Measurements from ENCODE around the gene SPACA1.
"Not testable (repeated sequence)": the region's sequence is repeated elsewhere in the genome, so short reads cannot be mapped to it uniquely, and the experiment has no call there.

The SPACA1 gene, protein sequence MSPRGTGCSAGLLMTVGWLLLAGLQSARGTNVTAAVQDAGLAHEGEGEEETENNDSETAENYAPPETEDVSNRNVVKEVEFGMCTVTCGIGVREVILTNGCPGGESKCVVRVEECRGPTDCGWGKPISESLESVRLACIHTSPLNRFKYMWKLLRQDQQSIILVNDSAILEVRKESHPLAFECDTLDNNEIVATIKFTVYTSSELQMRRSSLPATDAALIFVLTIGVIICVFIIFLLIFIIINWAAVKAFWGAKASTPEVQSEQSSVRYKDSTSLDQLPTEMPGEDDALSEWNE

DNA sequence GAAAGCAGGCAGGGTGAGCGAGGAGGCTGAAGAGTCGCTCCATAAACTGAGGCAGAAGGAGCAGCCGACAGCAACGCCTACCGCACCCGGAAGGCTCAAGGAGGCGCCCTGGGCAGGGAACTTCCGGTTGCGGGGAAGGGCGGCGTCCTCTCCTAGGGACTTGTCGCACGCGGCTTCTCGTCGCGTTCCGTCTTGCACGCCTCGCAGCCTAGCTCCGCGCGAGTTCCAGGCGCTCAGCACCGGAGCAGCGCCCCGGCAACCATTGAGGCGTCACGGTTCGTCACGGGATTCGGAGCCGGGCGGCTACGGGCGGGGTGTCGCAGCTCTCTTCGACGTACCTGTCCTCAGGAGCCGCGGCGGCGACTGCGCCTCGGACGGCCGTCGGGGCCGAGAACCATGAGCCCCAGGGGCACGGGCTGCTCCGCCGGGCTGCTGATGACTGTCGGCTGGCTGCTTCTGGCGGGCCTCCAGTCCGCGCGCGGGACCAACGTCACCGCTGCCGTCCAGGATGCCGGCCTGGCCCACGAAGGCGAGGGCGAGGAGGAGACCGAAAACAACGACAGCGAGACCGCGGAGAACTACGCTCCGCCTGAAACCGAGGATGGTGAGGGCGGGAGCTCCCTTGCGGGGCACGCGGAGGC is at the start of gene SPACA1:
SPACA1 (plus strand) TSS at position 332 of the 641 bp plus-strand sequence; CDS start at position 397, 65 bp downstream.
- no peak for DNase-seq

DNA sequence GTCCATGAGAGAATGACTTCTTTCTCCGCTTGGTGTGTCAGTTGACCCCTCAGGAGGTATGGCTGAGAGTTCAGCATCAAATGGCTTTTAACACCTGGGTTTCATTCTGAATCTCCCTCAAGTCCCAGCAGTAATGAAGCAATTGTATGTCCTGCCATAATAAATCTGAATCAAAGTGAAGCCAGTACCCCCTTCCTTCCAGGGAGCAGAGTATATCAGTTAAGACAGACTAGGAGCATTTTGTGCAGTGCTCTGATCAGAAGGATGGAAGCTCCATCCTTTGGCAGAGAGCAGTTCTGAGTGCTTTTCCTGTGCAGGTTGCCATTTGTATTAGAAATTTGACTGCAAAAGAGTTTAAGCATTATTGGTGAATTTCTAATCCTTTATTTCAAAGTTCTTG is 46.9 kb upstream of the SPACA1 start:
- DNase-seq: no peak

DNA sequence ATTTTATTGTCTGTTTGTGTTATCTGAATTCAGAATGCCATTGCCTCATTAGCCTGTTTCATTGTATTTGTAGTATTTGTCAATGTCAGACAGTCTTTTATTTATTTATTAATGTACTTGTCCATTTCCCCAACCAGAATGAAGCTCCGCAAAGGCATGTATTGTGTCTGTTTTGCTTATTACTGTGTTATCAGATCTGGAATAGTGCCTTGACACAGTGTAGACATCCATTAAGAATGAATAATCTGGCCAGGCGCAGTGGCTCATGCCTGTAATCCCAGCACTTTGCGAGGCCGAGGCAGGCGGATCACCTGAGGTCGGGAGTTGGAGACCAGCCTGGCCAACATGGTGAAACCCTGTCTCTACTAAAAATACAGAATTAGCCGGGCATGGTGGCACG is 46.4 kb upstream of the SPACA1 start:
- not testable (repeated sequence) for DNase-seq

DNA sequence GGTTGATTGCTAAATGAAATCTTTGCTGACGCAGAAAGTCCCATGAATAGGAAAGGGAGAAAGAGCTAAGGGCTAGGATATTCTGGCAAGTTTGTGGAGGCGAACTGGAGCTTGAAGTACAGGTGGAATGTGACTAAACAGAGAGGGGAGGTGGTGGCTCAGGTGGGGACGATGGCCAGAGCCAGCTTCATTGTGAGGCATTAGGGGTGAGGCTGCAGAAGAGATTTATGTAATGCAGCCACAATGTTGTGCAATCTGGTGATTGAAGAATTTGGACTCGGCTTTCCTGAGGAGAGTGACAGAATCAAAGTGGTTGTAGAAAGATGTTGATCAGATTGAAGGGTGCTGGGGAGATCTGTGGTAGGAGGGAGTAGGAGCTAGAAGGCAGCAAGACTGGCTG is 42.9 kb upstream of the SPACA1 start:
- no peak for DNase-seq

DNA sequence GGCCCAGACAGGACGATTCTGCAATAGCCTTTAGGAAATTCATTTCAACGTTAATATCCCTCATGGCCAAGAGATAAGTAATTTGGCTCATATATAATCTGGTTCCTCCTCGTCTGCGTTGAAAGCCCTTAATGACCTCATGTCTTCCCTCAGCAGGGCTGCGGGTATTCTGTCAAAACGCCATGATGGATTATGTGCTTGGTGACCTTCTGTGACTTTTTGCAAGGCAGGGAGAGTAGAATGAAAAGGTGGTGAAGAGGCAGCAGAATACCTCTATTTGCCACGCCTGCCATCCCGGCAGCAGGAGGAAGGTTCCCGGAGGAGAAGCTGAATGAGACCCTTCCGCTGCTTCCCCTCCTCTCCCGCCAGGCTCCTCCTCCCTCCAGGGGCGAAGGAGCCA is 41.1 kb upstream of the SPACA1 start:
- no peak for DNase-seq

DNA sequence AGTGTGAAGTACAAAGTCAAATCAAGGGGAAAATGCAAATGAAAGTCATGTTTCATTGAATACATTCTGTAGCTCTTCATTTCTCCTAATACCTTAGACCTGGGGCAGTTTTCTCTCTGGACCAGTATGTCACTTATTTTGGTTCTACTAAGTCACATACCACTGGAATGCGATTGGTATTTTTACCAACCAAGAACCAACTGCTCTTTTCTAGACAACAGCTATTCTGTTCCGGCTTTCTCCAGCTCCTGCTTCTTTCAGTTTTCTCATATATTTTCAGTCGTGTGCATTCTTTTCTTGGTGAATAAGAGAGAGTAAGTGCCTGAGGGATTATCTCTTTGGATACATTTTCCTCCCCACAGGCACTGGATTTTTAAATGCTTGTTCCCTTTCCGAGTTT is 39.2 kb upstream of the SPACA1 start:
- DNase-seq: no peak

DNA sequence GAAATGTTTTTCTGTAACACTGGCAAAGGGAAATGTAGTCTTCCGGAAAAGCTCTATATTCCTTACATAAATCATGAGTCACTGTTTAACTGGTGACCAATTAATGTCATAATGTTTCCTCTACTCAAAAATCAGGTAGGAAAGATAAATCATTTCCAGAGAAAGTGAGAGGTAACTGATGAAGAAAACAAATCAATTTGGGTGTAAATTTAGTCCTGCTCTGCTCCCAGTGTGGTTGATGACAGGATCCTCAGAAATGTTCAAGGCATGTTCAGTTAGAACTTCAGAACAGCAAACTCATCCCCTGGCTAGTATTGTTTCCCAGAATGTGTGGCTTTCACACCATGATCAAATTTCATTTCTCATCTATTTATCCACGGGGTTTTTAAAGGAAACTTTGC is 38.8 kb upstream of the SPACA1 start:
- DNase-seq: no peak

DNA sequence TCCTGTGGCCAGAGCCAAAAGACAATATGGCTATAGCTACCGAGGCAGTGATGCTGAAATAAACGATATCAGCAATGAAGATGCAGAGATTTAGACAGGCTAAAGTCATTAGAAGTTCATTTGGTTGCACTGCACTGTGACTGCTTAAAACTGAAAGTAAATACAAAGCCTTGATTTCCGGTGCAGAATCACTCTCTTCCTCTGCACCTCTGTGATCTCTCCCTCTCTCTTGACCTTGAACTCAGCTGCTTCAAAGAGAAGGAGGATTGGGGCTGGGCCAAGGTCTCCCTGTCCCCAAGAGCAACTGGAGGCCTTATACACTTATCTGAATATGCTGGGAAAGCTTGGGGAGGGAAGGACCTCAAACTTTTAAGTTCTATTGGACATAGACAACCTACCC is 34.6 kb upstream of the SPACA1 start:
- no peak for DNase-seq

DNA sequence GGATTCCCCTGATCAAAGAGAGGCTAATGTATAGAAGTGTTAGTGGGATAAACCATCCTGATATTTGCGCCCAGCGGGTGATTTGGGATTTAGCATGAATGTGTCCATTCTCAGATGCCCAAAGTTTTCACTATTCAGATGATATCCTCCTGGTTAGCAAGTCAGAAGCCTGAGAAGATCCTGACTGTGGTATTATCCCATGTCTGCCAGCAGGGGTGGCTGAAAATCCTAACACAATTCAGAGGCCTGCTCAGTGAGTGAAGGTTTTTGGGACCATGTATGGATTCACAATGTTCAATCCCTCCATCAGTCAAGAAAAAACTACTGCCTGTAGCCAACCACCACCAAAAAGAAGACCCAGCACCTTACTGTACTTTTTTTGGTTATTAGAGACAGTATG is 34.1 kb upstream of the SPACA1 start:
- no peak for DNase-seq

DNA sequence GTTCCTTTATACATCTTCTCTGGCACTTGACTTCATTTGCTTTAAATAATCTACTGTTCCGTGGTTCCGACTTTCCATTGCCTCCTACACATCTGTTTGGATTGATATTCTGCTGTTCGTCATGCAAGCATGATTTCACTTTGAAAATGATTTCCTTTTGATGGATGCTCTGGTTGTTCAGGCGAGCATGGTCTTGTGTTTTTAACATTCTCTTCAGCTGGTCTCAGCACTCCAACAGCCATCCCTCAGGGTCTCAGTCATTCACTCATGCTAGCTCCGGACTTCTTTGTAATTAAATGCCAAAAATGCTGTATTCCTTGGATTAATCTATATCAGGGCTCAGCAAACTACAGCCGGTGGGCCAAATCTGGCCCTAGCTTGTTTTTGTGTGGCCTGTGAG is 27.2 kb upstream of the SPACA1 start:
- no peak for DNase-seq

DNA sequence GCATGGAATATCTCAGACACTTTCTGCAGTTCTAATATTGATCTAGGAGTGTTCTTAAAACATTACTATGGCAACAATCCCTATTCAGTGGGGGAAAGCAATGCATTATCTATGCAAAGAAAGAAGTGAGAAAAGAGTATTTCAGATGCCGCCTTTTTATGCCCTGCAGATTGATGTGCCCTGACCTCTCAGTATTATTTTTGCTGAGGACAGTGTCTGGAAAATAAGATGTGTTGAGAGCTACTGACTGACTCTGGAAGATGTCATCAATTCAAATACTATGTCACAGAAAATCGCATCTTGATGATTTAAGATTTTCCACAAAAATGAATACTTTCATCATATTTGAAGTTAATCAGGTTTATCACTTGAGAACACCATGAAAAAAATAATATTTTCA is 22.9 kb upstream of the SPACA1 start:
- DNase-seq: no peak

DNA sequence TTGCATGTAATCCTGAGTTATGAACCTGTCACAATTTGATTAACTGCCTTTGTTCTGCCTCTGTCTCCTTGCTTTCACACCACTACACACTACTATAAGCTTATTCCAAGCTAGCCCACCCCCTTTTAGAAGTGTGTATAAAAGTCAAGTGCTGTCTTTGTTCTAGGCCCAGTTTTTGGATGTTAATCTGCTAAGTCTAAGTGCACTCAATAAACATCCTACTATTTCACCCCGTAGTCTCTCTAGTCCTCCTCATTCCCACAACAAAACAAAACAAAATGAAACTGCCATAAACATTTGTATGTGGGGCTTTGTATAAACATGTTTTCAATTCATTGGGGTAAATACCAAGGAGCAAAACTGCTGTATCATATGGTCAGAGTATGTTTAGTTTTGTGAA is 16.1 kb upstream of the SPACA1 start:
- DNase-seq: no peak

DNA sequence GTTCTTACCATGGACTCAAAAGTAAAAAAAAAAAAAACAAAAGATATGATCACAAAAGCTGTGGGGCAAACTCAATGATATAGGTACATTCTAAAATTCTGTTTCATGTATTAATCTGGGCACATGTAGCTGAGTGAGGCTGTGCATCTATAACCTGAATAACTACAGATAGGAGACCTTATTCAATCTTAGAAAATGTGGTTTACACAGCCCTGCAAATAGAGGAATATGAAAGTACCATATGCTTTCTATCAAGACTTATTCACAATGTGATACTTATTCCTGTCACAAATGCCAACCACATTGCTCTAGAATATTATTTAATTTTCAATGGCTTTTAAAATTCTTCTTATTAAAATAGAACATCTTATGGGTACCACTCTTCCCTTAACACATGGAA is 3.1 kb upstream of the SPACA1 start:
- DNase-seq: no peak

DNA sequence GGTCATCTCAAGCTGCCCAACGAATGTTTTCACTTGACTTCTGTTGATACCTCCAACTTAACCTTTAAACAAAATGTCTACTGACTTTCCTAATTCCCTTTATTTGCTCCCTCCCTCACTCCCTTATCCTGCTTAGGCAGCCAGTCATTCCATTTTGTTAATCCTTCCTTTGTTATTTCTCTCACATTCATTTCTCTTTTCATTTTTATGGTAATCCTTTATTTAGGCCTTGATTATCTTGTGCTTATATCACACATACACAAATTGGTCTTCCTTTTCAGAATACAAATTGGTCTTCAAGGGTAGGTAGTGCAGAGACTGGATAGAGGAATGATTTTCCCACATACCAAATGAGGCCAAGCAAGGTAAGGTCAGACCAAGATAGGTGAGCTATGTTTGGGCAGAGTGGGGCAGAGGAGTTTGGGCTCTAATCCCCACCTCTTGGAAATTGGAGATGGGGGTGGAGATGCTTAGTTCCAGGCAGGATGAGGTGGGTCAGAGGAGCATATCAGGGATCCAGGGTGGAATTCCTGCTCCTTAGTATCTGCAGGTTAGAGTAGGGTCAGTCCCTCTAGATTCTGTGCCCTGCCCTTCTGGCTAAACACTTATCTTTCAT is 2.0 kb upstream of the SPACA1 start:
- DNase-seq: no peak

DNA sequence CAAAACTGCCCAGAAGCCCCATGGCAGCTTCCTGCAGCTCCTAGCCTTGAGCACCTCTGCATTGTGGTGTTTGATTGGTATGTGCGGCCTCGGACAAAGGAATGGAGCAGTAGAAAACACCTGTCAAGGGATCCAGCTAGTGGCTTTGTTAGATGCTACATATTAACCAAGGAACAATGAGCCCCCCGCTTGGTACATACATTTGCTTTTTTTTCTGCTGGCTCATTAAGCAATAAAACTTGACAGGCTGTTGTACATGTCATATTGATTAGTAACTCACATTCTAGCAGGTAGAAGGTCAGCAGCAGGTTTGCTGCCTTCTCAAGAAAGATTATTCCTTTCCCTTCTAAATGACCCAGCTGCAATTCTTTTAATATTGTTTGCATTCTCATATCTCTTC is 937 bp downstream of the SPACA1 start:
- no peak for DNase-seq

DNA sequence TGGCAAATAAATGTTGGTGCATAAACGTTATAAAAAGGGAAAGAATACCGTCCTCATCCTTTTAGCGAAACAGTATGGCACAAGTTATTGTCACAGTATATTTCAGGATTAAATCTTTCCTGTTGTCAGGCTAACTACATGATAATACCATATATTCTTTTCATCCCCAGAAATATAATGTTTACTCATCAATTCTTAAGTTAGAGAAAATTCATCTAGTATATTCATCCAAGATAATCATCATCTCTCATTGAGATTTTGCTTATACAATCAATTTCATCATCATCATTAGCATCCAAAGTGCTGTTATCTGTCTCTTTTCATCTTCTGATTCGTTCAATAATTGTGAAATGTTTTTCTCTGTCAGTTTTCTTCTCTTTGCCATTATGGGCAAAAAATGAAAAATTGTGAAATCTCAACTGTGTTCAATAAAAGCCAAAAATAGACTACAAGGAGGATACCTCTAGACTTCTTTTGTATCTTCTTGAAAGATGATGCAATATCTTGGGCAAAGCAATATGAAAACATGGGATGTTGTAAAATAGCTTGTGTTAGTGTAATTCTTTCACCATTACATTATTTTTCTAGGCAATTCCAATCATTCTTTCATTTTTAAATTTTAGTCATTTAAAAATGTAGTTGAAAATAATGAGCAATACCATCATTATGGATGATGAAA is 2.6 kb downstream of the SPACA1 start:
- DNase-seq: no peak

DNA sequence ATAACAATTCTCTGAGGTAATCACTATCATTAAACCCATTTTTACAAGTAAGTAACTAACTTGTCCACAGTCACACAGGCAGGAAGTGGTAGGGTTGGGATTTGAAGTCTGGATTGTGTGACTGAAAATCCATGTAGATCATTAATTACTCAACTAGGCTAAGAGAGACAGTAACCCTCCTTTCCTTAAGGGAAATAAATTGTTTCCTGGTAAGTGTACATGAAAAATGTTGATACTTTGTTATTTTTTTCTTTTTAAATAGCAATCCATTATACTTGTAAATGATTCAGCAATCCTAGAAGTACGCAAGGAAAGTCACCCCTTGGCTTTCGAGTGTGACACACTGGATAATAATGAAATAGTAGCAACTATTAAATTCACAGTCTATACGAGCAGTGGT is 11.6 kb downstream of the SPACA1 start:
- DNase-seq: no peak

DNA sequence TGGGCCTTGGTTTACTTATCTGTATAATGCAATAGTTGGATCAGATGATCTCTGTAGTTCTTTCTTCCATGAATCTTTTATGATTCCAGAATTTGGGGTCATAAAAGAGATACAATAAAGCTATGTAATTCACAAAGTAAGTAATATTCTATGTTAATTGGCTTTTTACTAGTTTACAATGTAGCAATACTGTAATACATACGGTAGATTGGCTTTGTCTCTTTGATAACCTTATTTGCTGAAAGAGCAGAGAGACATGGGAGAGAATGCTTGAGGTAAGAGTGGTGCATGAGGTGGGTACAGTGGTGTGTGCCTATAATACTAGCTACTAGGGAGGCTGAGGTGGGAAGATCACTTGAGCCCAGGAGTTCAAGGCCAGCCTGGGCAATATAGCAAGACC is 14.7 kb downstream of the SPACA1 start:
- no peak for DNase-seq

DNA sequence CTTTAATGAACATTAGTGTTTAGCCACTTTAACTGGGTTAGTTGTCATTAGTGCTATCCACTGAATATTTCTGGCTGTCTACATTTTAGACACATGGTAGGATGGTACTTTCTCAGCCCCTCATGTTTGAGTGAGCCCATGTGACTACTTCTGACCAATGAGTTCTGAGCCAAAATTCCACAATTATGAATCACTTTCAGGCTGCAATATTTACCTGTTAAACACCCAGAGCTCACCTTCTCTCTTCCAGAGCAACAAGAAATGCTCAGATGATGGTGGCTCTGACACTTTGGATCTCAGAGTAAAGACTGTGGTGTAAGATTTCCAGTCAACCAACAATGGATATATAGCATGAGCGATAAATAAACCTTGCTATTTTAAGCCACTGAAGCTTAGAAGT is 24.8 kb downstream of the SPACA1 start:
- no peak for DNase-seq

DNA sequence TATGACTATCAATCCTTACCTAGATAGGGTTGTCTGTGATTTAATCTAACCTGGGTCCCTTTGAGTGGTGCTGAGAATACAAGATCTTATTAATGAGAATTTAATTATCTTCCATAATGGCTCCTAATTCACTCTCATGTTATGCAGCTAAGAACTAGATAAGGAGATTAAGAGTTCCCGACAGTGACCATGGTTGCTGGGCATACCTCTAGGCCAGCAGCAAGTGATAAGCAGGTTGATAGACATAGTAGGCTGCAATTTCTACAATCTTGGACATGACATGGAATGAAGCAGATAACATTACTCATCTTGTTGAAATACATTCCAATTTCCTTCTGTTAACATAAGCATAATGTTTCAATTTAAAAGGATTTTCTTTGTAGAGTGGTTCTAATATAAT is 27.1 kb downstream of the SPACA1 start:
- no peak for DNase-seq

DNA sequence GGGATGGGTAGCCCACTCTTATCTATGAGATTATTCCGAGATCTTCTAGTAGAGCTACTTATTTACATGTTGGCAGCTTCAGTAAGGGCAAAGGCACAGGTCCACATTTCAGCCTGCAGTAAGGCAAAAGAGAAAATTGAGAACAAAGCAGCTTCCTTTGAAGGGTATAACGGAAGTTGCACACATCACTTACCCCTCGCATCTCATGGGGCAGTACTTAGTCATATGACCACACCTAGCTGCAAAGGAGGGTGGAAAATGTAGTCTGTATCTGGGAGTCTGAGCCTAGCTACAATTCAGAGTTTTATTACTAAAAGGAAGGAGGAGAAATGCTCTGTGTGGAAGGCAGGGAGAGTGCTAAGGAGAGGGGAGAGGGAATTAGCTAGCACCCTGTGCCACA is 29.7 kb downstream of the SPACA1 start:
- no peak for DNase-seq

DNA sequence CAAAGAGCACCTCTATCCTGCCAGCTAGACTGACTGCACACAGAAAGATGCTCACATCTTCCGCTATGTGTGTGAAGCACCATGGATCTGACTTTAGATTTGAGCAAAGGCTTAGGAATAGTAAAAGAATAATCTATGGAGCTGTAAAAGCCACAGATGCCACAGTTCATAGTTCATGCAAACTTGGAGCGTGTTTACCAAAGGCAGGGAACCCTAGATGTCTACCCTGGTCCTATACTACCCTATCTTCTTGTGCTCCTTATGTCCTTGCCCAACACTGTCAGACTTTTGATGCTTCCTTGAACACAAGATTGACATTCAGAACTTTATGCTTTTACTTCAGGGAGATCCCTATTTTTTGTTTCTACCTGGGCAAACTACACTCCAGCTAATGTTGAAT is 39.2 kb downstream of the SPACA1 start:
- DNase-seq: no peak

DNA sequence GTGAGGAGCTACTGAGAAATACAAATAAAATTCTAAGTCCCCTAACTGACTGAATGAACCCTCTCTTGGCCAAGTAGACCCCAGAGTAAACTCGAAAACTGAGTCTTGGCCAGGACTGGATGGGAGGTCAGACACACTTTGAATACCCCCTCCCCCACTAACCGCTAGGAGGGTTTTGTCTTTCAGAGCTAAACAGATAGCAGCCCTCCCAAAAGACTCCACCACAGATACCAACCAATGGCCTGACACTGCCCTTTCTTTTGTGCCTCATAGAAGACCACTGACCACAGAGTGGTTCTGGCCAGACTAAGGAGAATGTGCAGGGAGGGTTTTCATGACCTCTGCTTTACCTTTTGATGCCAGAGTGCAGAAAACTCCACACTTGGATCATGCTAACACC is 42.1 kb downstream of the SPACA1 start:
- no peak for DNase-seq

DNA sequence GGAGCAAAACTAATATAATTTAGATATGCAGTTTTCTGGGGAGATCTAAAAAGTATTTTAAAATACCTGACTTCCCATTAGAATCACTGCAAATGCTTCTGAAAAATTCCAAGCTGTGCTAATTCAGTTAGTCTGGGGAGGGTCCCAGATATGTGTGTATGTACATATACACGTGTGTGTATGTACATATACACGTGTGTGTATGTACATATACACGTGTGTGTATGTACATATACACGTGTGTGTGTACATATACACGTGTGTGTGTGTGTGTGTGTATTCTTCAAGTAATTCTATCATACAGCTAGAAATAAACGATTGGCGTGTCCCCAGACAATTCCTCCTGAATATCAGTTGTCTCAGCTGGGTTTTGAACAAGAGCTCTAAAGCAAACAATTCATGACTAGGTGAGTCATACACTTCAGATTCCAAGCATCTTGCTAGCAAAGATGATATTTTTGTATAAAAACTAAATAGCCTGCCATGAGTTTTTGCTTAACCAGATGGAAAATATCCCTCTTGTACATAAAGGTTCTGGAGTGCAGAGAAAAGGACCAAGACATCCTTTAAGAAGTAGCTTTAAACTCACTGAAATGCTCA is 58.2 kb downstream of the SPACA1 start:
- no peak for DNase-seq

Data from cerebellar nuclear complex (tissue), 1 donor.